Large intestine (tissue), 3 donors: Measurements from ENCODE around the gene TSPEAR. TPM values are rescaled to one million over a fixed set of nuclear protein-coding genes. Genes with fewer than 3 reads are reported as not detected.

ENCODE experiments used
- DNase-seq, 2 donors: peaks; one replicate each; pipeline versions ENCODE4 v3.0.0 to v3.0.0-alpha.2; 2013
- H3K27ac ChIP-seq: one replicate; pipeline ENCODE4 v1.5.1; 2013; ENCODE audit warnings: low read length
- H3K27me3 ChIP-seq: 2 replicates; pipeline ENCODE4 v1.6.1; 2013; ENCODE audit warnings: low read length; ENCODE audit not compliant: control insufficient read depth, insufficient read depth
- H3K36me3 ChIP-seq: 2 replicates; pipeline ENCODE4 v1.6.1; 2013; ENCODE audit warnings: low read length; ENCODE audit not compliant: control insufficient read depth, insufficient read depth
- H3K4me1 ChIP-seq: one replicate; pipeline ENCODE4 v1.6.1; 2013; ENCODE audit warnings: low read length; ENCODE audit not compliant: control insufficient read depth, insufficient read depth
- H3K4me3 ChIP-seq: one replicate; pipeline ENCODE4 v1.5.1; 2013; ENCODE audit warnings: low read length
- H3K9me3 ChIP-seq: one replicate; pipeline ENCODE4 v1.6.1; 2013; ENCODE audit warnings: mild to moderate bottlenecking, low read depth, low read length, moderate library complexity; ENCODE audit not compliant: control insufficient read depth
- WGBS: methylation state at CpG from one replicate; pipeline ENCODE4 v1.1.5; 2013; ENCODE audit warnings: low lambda C conversion rate; ENCODE audit not compliant: insufficient coverage; 5-methylcytosine and 5-hydroxymethylcytosine counted together
- polyA plus RNA-seq: library from polyadenylated mRNA; unstranded; fragments of 120-200 nt; gene quantifications from one replicate; pipeline ENCODE4 v1.2.1, GENCODE V29; 2013

Gene TSPEAR
- polyA plus RNA-seq, 1 donor, result 0.55 TPM

DNA sequence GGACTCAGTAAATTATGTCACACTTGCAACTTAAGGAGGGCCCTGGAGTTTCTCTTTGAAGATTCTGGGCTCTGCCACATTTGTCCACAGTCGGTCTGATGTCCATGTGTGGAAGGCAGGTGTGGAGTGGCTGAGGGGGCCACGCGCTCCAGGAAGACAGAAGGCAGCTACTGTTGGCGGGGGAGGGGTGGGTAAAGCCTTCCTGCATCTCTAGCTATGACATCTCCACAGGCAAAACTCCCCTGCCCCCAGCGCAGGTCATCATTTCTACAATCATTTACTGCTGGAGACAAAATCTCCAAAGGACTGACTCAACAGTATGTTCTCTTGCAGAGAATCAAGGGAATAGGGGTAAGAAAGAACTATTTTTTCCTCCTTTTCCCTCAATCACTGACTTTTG is 11.4 kb upstream of the TSPEAR start:
- H3K4me3 ChIP-seq, result no peak overlapping the region
- no peaks in the 10 kb centered on the region for H3K9me3 ChIP-seq
- no peak overlapping the region for H3K27ac ChIP-seq
- no peaks in the 10 kb centered on the region for H3K36me3 ChIP-seq
- no peaks in the 10 kb centered on the region for H3K4me1 ChIP-seq
- WGBS, result no CpG with 5 or more reads among the region's 5 CpGs
- no peak for DNase-seq
- peaks cover 53% of the 10 kb centered on the region for H3K27me3 ChIP-seq

DNA sequence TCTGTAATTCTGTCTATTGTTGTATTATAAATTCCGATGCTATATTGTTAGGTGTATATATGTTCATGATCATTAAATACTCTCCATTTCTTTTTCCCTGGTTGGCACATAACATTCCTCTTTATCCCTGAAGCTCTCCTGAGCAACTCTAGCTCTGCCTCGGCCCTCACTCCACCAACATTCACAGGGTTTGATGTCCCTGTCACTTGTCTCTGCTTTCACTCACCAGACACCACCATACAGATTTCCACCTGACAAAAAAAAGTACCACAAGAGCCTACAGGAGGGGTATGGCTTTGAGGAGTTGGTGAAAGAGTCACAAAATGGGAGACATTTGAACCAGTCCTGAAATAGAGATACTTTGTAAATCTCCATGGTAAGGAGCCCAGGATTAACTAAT is 8.8 kb upstream of the TSPEAR start:
- Histone ChIP-seq H3K27me3 (peaks cover 49% of the 10 kb centered on the region), H3K27ac (no peak overlapping the region), H3K4me1 (no peaks in the 10 kb centered on the region), H3K36me3 (no peaks in the 10 kb centered on the region), H3K9me3 (no peaks in the 10 kb centered on the region), H3K4me3 (no peak overlapping the region)
- DNase-seq, result no peak
- no CpG with 5 or more reads among the region's 2 CpGs for WGBS

DNA sequence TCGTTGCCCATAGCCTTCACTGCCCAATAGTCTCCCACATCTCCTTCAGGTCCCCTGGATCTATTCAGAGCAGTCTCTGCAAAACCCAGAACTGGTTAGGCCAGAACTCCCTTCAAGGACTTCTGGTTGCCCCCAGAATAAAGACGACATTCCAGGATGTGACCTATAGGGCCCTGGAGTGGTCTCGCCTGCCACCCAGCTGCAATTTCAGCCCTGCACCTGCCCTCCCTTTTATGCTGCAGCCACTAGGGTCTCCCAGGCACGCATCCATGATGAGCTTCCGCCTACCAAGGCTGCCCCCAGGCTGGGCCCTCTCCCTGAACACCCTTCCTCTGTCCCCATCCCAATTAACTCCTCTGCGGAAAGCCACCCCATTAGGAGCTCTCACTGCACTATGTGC is 7.2 kb upstream of the TSPEAR start:
- DNase-seq, result no peak
- Histone ChIP-seq H3K27ac (no peak overlapping the region), H3K36me3 (no peaks in the 10 kb centered on the region), H3K4me1 (no peaks in the 10 kb centered on the region), H3K9me3 (no peaks in the 10 kb centered on the region), H3K4me3 (no peak overlapping the region), H3K27me3 (peaks cover 51% of the 10 kb centered on the region)
- WGBS, result no CpG with 5 or more reads among the region's 6 CpGs

DNA sequence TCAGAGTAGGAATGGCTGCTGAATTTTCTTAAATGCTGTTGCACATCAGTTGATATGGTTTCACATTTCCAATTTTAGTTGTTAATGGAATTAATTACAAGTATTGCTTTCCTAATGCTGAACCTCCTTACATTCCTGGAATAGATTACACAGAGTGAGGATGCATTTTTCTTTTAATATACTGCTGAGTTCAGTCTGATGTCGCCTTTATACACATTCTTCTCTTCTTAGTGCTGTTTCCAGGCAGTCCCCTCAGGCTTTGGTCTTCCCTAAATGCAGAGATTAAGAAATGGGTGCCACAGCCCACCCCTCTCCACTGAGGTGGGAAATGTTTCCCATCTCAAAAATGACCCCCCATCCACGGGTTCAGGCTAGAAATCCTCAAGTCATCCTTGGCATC is 6.7 kb upstream of the TSPEAR start:
- DNase-seq, result no peak
- no peaks in the 10 kb centered on the region for H3K36me3 ChIP-seq
- no peaks in the 10 kb centered on the region for H3K9me3 ChIP-seq
- no peak overlapping the region for H3K4me3 ChIP-seq
- H3K27me3 ChIP-seq, result peaks cover 51% of the 10 kb centered on the region
- no CpG with 5 or more reads among the region's 2 CpGs for WGBS
- H3K4me1 ChIP-seq, result no peaks in the 10 kb centered on the region
- no peak overlapping the region for H3K27ac ChIP-seq

DNA sequence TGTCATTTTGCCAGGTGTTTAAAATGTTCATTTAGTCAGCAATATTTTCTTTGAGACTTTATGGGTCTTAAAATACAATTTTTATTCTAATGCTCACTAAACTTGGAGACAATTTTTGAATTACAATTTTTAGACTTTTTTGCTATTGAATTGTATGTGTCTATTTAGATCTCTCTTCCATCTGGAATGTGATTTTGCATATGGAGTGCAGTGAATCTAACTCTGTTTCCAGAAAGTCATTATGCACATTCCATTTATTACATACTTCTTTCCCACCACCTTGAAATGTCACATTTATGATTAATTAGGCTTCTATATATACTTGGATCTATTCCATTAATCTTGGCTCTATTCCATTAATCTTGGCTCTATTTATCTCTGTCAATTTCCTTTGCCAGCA is 5.6 kb upstream of the TSPEAR start:
- Histone ChIP-seq H3K27ac (no peak overlapping the region), H3K4me3 (no peak overlapping the region), H3K27me3 (peaks cover 53% of the 10 kb centered on the region), H3K4me1 (no peaks in the 10 kb centered on the region), H3K9me3 (no peaks in the 10 kb centered on the region), H3K36me3 (no peaks in the 10 kb centered on the region)
- no peak for DNase-seq

- H3K9me3 ChIP-seq, result no peaks in the 10 kb centered on the region
- peaks cover 70% of the 10 kb centered on the region for H3K27me3 ChIP-seq
- no peak for DNase-seq
- H3K4me3 ChIP-seq, result no peak overlapping the region
- no peak overlapping the region for H3K27ac ChIP-seq
- peaks cover 10% of the 10 kb centered on the region for H3K4me1 ChIP-seq
- WGBS, result no CpG with 5 or more reads among the region's 8 CpGs
- H3K36me3 ChIP-seq, result no peaks in the 10 kb centered on the region
Measured at GRCh38 chr21:44714905-44715304, 3.5 kb upstream of the TSPEAR start.

GRCh38 chr21:44713846-44714245 is 2.5 kb upstream of the TSPEAR start:
- Histone ChIP-seq H3K27me3 (peaks cover 78% of the 10 kb centered on the region), H3K4me1 (peaks cover 10% of the 10 kb centered on the region), H3K36me3 (no peaks in the 10 kb centered on the region), H3K9me3 (peaks cover 5% of the 10 kb centered on the region), H3K4me3 (no peak overlapping the region), H3K27ac (no peak overlapping the region)
- WGBS, result no CpG with 5 or more reads among the region's 10 CpGs
- no peak for DNase-seq

- Histone ChIP-seq H3K36me3 (no peaks in the 10 kb centered on the region), H3K4me3 (no peak overlapping the region), H3K27ac (no peak overlapping the region), H3K27me3 (peaks cover 78% of the 10 kb centered on the region), H3K4me1 (peaks cover 10% of the 10 kb centered on the region), H3K9me3 (peaks cover 5% of the 10 kb centered on the region)
- no CpG with 5 or more reads among the region's 9 CpGs for WGBS
- DNase-seq, result no peak
Measured at GRCh38 chr21:44713130-44713529, 1.8 kb upstream of the TSPEAR start.

- Histone ChIP-seq H3K27ac (no peak overlapping the region), H3K27me3 (peaks cover 83% of the 10 kb centered on the region), H3K4me3 (no peak overlapping the region), H3K9me3 (peaks cover 5% of the 10 kb centered on the region), H3K36me3 (no peaks in the 10 kb centered on the region), H3K4me1 (peaks cover 10% of the 10 kb centered on the region)
- no peak for DNase-seq
- no CpG with 5 or more reads among the region's 22 CpGs for WGBS
Measured at GRCh38 chr21:44712203-44713028, 1.0 kb upstream of the TSPEAR start.

GRCh38 chr21:44710756-44711326 is 531 bp downstream of the TSPEAR start:
- WGBS, result no CpG with 5 or more reads among the region's 20 CpGs

GRCh38 chr21:44710294-44710665 is 1.1 kb downstream of the TSPEAR start:
- H3K4me3 ChIP-seq, result no peak overlapping the region
- no peak for DNase-seq
- no peaks in the 10 kb centered on the region for H3K36me3 ChIP-seq
- H3K4me1 ChIP-seq, result peaks cover 10% of the 10 kb centered on the region
- H3K9me3 ChIP-seq, result peaks cover 11% of the 10 kb centered on the region
- no peak overlapping the region for H3K27ac ChIP-seq
- H3K27me3 ChIP-seq, result peaks cover 93% of the 10 kb centered on the region
- WGBS, result no CpG with 5 or more reads among the region's 17 CpGs

More at GRCh38 chr21:44710756-44711326, 531 bp downstream of the TSPEAR start:
- H3K9me3 ChIP-seq, result peaks cover 11% of the 10 kb centered on the region
- peaks cover 10% of the 10 kb centered on the region for H3K4me1 ChIP-seq
- H3K4me3 ChIP-seq, result no peak overlapping the region
- H3K27me3 ChIP-seq, result peaks cover 95% of the 10 kb centered on the region
- peak in 1 of 2 donors; percentile 31 for DNase-seq
- no peaks in the 10 kb centered on the region for H3K36me3 ChIP-seq
- no peak overlapping the region for H3K27ac ChIP-seq
